NOMO-1 treated with DMSO at 0.1 percent for 48 hours (cell line): ENCODE measurements around the gene SHROOM3.

Experiments used
- DNase-seq: peaks from one replicate; lab custom pipeline; 2025; ENCODE audit not compliant: unreplicated experiment; lab: John Stamatoyannopoulos, UW

Gene SHROOM3

DNA sequence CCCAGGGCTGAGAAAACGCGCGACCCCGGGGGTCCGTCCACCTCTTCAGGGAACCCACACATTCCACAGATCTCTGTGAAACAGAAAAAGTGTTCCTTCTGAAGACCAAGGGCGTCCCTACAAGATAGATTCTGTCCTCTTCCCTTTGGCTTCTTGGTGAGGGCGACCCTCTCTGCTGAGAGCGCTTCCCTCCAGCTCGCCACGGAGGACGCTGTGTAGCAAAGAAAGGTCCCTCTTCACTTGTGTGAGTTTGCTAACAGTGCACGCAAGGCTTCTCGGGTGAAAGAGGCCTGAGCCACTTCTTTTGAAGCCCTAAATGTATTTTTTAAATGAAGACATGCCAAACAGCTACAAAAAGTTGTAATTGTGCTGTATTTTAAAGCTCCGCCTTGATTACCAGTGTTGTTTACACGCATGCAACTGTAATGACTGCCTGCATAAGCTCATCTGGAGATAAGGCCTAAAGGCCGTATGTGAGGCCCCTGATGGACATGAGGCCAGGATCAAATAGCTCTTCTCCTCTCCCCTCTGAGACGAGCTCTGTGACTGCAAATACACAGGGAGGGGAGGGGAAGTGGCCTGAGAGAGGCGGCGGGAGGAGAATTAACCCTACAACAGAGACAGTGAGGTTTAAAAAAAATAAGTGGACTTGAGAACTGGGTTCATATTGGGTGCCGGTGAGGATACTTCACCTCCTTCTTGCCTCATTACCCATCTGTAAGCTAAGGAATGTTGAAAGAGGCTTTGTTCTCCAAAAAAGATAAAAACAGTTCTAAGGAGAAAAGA lies 367.4 kb downstream of the SHROOM3 start:
- no peak for DNase-seq

DNA sequence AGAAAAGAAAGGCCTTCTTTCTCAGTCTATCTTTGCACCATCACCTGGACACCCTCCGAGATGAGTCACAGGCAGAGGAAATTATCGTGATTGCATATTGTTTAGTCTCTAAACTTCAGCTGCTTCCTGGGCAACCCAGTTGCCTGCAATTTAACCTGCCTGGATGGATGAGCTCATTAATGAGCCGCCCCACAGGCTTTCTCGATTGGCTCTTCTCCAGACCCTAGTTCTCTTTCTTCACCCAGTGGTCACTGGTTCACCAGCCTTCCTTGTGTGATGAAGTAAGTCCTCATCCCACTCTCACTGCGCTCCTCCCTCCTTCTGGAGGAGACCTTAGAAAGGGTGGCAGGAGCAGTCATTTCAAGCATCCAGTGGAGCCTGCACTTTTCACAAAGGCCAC lies 368.5 kb downstream of the SHROOM3 start:
- no peak for DNase-seq

DNA sequence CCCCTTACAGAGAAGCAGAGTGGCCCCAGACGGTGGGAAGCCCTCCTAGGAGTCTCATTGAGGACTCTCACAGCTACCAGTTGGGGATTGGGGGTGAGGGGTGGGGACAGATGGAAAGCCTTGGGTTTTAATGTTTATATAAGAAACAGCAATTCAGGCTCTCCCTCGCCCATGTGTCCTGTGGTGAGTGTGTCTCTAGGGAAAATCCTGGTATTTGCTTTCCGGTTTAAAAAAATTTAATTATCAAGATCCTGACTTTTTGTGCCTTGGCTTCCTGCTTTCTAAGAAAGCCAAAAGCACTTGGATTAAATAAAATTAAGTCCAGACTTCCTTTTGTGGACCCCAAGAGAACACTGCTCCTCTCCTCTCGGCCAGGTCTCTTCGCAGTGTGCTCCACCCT lies 369.1 kb downstream of the SHROOM3 start:
- no peak for DNase-seq

DNA sequence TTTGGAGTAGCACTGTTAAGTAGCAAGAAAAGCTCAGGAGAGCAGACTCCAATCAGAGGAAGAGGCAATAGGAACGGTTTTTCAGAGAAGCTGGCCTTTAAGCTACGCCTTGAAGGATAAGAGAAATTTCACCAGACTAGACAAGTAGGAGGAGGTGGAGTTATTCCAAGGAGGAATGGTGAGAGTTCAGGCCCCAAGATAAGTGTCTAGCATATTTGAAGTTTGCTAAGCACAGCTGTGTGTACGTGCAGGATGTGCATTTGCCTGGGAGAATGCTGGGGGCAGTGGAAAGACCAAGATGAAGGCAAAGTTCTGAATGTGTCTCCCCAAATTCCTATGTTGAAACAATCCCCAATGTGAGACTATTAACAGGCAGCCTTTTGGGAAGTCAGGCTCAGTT lies 371.3 kb downstream of the SHROOM3 start:
- DNase-seq, result no peak

DNA sequence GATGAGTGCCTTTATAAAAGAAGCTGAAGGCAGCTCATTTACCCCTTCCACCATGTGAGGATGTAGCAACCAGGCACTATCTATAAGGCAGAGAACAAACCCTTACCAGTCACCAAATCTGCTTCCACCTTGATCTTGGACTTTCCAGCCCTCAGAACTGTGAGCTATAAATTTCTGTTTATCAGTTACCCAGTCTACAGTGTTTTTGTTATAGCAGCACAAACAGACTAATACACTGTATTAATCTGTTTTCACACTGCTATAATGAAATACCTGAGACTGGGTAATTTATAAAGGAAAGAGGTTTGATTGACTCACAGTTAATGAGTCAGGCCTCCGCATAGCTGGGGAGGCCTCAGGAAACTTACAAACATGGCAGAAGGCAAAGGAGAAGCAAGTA lies 371.7 kb downstream of the SHROOM3 start:
- no peak for DNase-seq

DNA sequence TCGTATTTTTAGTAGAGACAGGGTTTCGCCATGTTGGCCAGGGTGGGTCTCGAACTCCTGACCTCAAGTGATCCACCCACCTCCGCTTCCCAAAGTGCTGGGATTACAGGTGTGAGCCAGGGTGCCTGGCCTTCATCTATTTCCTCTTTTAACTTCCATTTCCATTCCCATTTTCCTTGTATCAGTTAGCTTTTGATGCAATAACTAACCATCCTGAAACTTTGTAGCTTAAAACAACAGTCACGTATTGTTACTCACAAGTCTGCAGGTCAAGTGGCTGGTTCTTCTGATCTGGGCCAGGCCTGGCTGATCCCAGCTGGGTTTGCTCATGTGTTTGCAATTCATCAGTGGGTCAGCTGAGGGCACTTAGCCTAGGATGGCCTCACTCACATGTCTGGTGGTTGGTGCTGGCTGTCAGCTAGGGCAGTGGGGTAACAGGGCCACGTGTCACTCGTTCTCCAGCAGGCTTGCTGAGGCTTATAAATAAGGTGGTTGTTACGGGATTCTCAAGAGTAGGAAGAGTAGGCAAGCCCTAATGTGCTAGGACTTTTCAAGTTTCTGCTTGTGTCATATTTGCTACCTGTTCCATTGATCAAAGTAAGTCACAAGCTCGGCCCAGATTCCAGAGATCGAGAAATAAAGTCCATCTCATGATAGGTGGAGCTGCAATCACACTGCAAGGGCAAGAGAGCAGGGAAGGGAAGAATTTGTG lies 374.7 kb downstream of the SHROOM3 start:
- DNase-seq, result no peak

DNA sequence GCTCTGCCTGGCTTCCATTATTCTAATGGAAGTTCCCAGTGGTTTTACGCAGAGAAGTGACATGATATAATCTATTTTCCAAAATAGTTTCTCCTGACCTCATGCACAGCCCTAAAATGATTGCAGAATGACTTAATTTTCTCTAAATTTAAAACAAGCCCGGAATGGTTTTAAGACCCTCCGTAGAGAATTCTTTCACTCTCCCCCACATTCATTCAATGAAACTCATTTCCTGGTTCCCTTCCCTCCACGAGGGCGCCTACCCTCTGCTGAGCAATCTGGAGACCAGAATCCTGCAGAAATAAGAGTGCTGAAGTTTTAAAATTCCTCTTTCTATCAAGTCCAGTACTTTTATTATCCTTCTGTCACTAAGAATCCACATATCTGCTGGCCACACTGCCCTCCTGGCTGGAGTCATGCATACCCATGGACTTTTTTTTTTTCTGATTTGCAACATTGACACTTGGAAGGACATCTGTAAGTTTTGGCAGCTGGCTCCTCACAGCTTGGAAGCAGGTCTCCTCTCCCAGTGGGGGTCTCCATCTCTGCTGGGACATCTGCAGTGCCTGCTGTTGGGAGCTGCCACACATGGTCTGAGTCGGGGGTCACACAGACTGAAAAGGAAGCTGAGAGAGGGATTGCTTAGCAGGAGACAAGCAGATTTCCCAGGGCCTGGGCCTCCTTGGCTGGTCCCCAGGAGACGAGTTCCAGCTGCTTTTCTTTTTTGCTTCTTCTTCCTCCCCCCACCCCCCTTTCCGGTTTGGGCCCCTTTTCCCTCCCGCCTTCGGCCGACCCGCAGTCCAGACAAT lies 376.8 kb downstream of the SHROOM3 start:
- no peak for DNase-seq

DNA sequence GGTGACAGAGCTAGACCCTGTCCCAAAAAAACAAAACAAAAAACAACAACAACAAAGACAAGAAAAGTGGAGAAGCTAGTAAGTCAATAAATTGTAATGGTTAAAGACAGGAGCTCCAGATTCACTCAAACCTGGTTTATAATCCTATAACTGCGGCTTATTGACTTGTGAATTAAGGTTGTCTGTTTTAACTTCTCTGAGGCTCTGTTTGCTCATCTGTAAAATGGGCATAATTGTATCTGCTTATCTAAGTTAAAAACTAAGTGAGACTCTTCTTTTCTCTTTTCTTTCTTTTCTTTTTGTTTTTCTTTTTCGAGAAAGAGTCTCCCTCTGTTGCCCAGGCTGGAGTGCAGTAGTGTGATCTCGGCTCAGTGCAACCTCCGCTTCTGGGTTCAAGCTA lies 378.0 kb downstream of the SHROOM3 start:
- DNase-seq, result no peak

DNA sequence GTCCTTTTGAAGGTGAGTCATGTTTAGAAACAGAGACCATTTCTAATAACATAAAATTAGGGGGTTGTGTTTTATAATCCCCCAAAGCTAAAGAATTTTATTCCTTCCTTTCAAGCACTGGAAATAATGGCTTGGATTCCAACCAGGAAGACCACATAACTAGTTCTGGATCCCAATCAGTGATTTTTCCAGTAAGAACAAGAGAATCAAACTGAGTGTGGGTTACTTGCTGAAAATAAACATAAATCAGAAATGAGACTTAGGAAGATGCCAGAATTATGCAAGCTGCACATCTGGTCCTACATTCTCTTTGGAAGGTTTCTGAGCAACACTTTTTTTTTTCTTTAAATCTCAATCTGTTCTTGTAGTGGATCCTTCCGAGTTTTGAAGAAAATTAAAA lies 386.6 kb downstream of the SHROOM3 start:
- no peak for DNase-seq

DNA sequence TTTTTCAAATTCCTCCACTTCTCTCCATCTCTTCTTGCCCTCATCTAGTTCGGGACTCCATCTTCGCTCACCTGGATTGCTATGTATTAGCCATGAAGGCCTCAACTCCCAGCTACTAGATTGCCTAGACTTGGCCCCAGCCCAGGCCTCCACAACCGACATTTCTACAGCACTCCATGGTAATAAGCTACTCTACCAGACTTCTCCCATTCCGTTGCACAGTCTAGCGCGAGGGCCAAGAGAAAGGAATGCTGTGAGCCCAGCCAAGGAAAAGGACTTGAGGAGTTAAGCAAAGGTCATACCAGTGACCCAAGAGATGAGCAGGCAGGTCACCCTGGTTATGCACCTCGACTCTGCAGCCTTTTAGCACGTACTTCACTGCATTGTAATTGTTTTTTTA lies 387.3 kb downstream of the SHROOM3 start:
- no peak for DNase-seq

DNA sequence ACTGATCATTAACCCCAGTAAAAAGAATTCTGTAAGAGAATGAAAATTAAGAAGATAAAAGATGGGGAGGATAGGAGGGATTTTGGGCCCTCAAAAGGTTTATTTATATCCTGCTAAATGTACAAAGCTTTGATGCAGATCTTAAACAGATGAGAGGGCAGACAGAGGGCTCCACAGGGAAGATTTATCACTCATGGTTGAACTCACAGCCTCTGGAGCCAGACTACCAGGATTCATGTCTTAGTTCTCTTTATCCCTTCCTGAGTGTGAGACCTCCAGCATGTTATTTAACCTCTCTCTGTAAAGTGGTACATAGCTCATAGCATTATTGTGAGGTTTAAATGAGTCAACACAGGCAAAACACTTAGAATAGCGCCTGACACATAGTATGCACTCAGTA lies 388.5 kb downstream of the SHROOM3 start:
- no peak for DNase-seq

DNA sequence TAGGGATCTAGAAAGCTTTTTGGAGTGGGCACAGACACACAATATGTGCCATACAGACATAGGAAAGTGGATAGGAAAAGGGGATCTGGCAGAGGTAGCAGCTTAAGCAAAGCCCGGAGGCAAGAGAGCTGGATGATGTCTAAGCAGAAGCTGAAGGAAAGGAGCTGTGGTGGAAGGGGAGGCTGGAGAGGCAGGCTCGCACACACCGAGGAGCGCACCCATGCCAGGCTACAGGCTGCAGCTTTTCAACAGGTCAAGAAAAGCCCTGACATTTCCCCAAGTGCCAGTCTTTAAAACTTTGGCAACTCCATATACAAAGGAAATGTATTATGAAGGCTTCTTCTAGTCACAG lies 395.6 kb downstream of the SHROOM3 start:
- no peak for DNase-seq

DNA sequence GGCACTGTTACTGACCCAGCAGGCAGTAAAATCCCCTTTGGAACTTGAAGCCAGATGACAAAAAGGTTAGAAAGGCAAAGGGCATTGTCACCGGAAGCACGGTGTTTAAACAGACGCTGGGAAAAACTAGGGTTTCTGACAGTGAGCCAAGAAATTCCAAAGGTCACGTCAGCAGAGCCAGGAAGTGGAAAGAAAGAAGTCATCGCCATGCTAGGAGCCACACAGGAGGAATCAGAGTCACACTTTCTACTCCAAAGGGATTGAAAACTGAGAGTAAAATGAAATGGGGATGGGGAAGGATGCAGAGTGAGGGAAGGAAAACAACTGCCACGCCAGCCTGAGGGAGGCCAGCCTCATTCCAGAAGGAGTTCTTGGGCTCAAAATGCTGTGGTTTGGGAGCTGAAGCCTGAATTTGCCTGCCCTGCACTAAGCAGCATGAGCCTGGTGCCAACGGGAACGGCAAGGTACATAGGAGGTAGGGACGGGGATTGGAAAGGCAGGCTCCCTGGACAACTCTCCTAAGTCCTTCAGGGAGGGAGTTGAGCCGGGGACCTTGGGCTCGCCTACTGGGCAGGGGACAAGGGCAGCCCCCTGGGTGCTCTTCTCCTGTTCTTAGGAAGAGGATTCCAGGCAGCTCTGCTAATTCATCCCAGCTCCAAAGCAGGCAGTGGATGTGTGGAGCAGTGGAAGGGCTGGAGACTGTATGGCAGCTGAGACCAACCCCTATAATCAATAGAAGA lies 396.1 kb downstream of the SHROOM3 start:
- no peak for DNase-seq

DNA sequence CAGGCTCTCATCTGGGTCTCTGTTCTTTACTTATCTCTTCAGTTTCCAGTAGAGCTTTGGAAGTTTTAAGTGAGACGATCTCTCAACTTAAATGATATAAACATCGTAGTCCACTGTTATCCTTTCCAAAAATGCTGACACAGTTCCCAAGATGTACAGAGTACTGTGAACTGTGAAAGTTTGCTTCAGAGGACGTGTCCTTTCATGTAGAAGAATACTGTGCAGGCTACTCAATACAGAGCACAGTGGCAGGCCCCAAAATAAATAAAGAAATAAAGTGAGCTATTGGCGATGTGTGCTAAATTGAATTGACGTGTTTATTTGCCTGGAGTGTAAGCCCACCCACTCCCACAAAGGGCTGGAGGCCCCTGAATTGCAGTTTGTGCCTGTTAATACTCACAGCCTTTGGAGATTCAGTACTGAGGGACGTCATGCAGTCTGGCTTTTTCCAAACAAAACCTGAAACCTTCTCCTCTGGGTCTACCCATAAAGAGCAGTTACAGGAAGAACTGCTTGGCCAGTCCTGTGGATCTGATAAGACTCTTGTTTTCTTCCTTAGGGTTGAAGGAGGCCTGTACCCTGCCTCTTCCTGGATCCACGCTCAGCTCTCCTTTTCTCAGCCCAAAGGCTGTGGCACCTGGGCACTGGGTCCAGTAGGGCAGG lies 396.8 kb downstream of the SHROOM3 start:
- DNase-seq, result no peak
